Measurements from ENCODE around the gene CFL2. TPM values are rescaled to one million over a fixed set of nuclear protein-coding genes. Genes with fewer than 3 reads are reported as not detected.
A peak's percentile ranks its signal among the peaks of the same experiment; 100 is the strongest.

CFL2 gene
- total RNA-seq: 509 TPM
- long read RNA-seq, full-length matches to known transcripts: 523 of 559 reads
- long read RNA-seq, partial matches to known transcripts: 19 of 559 reads
- long read RNA-seq, other reads (novel, unspliced or antisense): 17 of 559 reads

DNA sequence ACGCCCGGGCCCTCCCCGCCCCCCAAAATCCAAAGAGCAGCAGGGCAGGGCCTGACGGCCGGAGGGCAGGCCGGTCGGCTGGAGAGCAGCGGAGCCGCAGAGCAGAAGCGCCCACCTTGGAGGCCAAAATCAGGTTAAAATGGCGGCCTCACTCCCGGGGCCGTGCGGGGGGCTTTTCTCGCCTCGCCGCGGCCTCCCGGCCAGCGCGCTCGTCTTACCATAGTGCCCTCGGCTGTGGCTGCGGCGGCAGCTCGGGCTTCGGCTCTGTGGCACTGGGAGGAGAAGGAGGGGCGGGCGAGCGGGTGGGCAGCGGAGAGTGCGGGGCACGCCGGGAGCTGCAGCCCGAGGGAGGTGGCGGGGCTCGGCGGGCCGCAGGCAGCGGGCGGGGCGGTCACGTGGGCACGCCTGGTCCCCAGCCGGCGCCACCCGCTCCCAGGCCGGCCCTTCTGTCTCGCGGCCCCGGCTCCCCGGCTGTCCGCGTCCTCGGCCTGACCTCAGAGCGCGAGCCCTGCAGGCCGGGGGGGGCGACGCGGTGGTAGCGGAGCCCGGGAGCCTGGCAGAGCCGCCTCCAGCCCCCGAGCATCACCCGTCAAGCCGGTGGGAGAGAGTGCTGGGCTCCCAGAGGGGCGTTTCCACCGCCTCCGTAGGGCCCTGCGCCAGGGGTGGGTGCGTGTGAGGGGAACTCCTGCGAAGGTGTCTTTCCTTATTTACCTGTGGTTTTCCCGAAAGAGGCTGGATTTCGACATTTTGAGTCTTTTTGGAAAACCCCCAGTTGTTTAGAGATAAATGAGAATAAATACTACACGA lies at the start of gene CFL2:
CFL2 (minus strand) TSS at position 274 of the 807 bp plus-strand sequence; CDS start at position 221, 53 bp downstream.
- peak; percentile 86 for DNase-seq
- Histone ChIP-seq H3K4me3 (peak within 1 kb of the TSS; percentile 92), H3K4me1 (peaks cover 62% of the 10 kb centered on the region), H3K36me3 (peaks cover 10% of the 10 kb centered on the region), H3K27me3 (ENCODE audit: low read depth) (no peaks in the 10 kb centered on the region), H3K9me3 (replicated peaks) (no peaks in the 10 kb centered on the region), H3K27ac (replicated peaks) (peak within 1 kb of the TSS; percentile 99)
- TF ChIP-seq, protein P1, sequence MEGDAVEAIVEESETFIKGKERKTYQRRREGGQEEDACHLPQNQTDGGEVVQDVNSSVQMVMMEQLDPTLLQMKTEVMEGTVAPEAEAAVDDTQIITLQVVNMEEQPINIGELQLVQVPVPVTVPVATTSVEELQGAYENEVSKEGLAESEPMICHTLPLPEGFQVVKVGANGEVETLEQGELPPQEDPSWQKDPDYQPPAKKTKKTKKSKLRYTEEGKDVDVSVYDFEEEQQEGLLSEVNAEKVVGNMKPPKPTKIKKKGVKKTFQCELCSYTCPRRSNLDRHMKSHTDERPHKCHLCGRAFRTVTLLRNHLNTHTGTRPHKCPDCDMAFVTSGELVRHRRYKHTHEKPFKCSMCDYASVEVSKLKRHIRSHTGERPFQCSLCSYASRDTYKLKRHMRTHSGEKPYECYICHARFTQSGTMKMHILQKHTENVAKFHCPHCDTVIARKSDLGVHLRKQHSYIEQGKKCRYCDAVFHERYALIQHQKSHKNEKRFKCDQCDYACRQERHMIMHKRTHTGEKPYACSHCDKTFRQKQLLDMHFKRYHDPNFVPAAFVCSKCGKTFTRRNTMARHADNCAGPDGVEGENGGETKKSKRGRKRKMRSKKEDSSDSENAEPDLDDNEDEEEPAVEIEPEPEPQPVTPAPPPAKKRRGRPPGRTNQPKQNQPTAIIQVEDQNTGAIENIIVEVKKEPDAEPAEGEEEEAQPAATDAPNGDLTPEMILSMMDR (IDR thresholded peaks at IDR 0.05; ENCODE audit: borderline replicate concordance): no peak
- intact Hi-C loops (cut with micrococcal nuclease): no loop called here

DNA sequence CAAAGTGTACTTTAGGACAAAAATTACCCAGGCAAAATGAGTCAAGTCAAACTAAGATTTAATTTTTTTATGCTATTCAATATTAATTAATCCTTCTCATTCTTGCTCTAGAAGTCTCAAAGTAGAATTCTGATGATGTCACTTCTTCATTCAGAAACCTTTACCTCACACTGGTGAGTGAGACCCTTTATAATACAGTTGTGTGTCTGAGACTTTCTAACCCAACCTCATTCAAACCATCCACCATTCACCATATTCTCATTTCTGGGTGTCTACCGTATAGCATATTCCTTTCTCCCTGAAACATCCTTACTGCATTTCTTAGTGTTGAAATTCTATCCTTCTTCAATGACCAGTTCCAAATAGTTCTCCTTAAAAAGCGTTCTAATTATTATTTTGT lies 40.8 kb upstream of the CFL2 start:
- Histone ChIP-seq H3K36me3 (peaks cover 56% of the 10 kb centered on the region), H3K27ac (replicated peaks) (no peak overlapping the region), H3K9me3 (replicated peaks) (no peaks in the 10 kb centered on the region), H3K27me3 (ENCODE audit: low read depth) (no peaks in the 10 kb centered on the region), H3K4me3 (no peak overlapping the region), H3K4me1 (no peaks in the 10 kb centered on the region)
- TF ChIP-seq, protein P1 (IDR thresholded peaks at IDR 0.05; ENCODE audit: borderline replicate concordance): no peak
- DNase-seq: no peak
- intact Hi-C loops (cut with micrococcal nuclease): no loop called here

DNA sequence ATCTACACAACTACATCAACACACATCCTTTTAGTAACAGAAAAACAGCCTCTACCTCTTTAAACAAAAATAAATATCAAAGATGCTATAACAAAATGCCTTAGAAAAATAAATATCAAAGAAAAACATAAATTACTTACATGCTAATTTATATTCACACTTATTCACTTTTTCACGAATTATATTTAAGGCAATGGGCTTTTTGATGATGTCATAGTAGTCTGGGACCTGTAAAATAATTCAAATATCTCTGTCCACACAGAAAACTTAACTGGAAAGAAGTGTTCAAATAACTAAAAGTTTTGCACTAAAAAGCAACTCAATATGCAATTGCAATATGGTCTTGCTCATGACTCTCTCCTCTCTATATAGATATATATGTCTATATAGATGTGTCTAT lies 40.3 kb upstream of the CFL2 start:
- Histone ChIP-seq H3K9me3 (replicated peaks) (no peaks in the 10 kb centered on the region), H3K4me3 (no peak overlapping the region), H3K4me1 (no peaks in the 10 kb centered on the region), H3K27ac (replicated peaks) (no peak overlapping the region), H3K27me3 (ENCODE audit: low read depth) (no peaks in the 10 kb centered on the region), H3K36me3 (peaks cover 51% of the 10 kb centered on the region)
- intact Hi-C loops (cut with micrococcal nuclease): no loop called here
- no peak for DNase-seq
- TF ChIP-seq, protein P1 (IDR thresholded peaks at IDR 0.05; ENCODE audit: borderline replicate concordance): no peak

DNA sequence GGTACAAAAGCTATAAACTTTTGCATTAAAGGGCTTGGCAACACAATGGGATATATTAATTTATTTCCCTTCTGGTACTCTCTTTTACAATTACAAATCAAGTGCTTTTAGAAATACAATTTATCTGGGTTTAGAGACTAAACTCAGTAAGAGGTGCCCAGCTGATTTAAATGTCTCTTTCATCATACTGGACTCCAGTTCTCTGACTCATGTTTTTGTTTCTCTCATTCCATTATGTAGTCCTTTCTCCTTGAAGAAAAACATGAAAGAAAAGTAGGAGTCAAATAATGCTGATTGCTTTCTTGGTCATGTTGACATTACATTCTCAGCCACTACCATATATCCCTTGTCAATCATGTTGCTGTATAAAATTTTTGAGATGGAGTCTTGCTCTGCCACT lies 36.3 kb upstream of the CFL2 start:
- intact Hi-C loops (cut with micrococcal nuclease): no loop called here
- no peak overlapping the region for H3K4me3 ChIP-seq
- H3K27me3 ChIP-seq (ENCODE audit: low read depth): no peaks in the 10 kb centered on the region
- peaks cover 15% of the 10 kb centered on the region for H3K36me3 ChIP-seq
- DNase-seq: no peak
- H3K4me1 ChIP-seq: no peaks in the 10 kb centered on the region
- TF ChIP-seq, protein P1 (IDR thresholded peaks at IDR 0.05; ENCODE audit: borderline replicate concordance): no peak
- H3K27ac ChIP-seq (replicated peaks): no peak overlapping the region
- no peaks in the 10 kb centered on the region for H3K9me3 ChIP-seq (replicated peaks)

DNA sequence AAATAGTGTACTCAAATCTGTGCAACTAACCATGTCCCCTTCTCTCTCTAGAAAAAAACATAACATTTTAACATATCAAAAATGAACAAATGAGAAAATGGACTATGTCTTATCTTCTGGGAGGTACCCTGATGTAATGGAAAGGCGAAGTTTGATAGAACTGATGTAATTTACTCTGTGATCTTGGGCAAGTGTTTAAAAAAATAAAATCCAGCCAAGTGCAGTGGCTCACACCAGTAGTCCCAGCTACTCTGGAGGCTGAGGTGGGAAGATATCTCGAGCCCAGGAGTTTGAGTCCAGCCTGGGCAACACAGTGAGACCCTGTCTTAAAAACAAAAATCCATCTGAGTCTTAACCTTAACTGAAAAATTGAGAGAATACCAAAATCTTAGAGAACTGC lies 35.8 kb upstream of the CFL2 start:
- Histone ChIP-seq H3K27ac (replicated peaks) (no peak overlapping the region), H3K9me3 (replicated peaks) (no peaks in the 10 kb centered on the region), H3K36me3 (peaks cover 11% of the 10 kb centered on the region), H3K4me3 (no peak overlapping the region), H3K4me1 (no peaks in the 10 kb centered on the region), H3K27me3 (ENCODE audit: low read depth) (no peaks in the 10 kb centered on the region)
- intact Hi-C loops (cut with micrococcal nuclease): no loop called here
- TF ChIP-seq, protein P1 (IDR thresholded peaks at IDR 0.05; ENCODE audit: borderline replicate concordance): no peak
- no peak for DNase-seq

All from left ventricle myocardium inferior (tissue), 1 donor.